SW480 (cell line): ENCODE measurements around the gene ANGPTL8.

Experiments
- DNase-seq: peaks from one replicate; pipeline ENCODE4 v3.0.0-alpha.2; 2016; ENCODE audit warnings: low spot score

The ANGPTL8 gene

DNA sequence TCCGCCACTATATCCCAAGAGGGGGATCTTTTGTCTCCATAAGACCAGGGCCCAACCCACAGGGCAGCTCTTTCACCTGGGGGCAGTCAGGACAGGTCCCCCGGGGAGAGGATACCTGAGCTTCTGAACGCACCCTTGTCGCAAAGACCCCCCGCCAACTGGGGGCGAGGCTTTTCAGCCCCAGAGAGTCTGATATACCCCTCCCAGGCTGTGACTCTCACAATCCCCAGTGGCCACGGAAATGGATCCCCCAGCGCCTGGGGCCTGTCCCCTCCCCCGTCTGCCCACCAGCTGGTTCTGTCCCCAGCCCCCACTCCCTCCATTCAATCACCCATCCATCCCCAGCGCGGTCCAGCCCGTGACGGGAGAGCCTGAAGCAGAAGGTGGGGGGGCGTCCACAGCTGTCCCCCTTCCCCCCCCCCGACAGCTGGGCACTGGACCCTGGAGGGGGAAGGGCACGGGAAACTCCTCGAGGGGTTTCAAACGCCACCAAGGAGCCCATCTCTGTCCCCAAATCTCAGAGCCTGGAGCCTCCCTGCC, 22.1 kb downstream of the ANGPTL8 start:
- no peak for DNase-seq

DNA sequence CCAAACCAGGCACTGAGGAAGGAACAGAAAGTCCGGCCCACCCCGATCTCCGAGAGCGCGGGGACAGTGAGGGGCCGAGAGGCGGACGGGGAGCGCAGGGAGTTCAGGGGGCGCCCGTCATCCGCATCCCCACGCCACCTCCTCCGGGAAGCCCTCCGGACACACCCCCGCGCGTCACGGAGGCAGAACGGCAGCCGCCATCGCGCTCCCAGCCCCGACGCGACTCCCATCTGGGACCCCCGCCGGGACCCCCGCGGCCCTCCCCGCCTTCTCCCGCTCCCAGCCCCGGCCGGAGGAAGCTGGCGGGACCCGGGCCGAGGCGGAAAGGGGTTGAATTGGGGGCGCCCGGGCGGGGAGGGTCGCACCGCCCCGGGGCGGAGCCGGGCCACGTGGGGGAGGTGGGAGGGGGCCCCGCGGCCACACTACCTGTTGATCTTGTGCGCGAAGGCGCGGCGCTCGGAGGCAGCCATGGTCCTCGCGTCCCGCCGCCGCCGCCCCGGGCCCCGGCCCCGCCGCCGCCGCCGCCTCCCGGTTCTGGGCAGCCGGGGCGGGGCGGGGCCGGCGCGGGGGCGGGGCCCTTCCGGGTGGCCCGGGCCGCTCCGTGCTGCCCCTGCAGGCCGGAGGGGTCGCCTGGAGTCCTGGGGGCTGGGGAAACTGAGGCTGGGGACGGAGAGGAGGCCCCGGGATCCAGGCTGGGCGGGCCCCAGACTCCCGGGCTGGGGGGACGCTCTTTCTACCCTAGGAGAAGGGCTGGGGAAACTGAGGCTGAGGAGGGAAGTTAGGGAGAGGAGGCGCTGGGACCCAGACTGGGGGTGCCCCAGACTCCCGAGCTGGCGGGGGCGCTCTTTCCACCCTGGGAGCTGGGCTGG, 22.8 kb downstream of the ANGPTL8 start, which contains the start of gene DOCK6:
Gene DOCK6, minus strand, starts transcription at position 554 of the 869 bp plus-strand sequence. Its CDS starts 84 bp downstream, at position 470.
- DNase-seq = no peak

DNA sequence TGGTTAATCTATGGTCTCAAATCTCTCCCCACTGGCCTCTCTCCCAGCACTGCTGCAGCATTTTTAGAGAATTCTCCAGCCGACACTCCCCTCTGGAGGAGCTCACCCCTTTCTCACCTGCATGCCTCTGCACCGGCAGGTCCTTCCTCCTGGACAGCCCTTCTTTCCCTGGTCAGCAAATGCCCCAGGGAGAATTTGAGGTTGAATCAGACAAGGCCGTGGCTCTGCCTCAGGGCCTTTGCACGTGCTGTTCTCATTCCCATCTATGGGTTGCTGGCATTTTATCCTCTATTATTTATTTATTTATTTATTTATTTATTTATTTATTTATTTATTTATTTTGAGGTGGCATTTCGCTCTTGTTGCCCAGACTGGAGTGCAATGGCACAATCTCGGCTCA, 24.3 kb downstream of the ANGPTL8 start:
- DNase-seq = no peak

DNA sequence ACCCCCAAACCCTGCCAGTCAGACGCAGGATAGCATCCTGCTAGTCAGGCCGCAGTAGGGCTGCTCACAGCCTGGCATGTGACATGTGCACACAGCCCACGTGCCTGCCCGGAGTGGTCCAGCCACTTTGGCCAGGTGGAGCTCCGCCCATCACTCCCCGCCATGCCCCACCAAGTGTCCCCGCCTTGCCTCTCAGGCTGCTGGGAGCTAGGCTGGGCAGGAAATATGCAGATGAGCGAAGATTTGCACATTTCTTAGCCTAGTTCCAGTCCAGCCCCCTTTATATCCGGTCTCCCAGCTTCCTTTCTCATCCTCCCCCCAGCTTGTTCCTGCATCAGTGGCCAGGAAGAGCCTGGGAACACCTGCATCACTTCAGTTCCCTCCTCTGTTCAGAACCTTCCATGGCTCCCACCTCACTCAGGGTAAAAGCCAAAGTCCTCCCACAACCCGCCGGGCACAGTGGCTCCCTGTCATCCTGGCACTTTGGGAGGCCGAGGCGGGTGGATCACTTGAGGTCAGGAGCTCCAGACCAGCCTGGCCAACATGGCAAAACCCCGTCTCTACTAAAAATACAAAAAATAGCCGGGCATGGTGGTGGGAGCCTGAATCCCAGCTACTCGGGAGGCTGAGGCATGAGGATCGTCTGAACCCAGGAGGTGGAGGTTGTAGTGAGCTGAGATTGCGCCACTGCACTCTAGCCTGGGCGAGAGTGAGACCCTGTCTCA, 25.2 kb downstream of the ANGPTL8 start:
- DNase-seq = peak; percentile 62

DNA sequence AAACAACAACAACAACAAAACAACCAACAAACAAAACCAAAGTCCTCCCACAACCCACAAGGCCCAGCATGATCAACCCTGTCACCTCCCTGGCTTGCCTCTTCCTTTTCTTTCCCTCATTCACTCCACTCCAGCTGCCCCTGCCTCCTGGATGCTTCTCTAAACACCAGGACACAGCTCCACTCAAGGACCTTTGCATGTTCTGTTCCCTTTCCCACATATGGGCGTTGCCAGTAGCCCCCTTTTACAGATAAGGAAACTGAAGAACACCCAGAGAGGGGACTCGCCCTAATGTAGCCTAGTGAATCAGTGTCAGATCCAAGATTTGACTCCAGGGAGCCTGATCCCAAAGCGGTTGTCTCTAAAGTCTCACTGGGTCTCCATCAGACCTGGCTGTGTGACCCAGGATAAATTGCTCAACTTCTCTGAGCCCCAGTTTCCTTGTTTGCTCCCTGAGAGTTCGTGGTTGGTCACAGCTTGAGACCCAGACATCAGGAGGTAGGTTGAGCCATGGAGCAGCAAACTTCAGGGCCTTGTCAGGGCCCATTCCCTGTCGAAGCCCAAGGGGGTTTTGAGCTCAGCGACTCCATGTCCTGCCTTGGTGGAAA, 25.9 kb downstream of the ANGPTL8 start:
- DNase-seq = no peak

DNA sequence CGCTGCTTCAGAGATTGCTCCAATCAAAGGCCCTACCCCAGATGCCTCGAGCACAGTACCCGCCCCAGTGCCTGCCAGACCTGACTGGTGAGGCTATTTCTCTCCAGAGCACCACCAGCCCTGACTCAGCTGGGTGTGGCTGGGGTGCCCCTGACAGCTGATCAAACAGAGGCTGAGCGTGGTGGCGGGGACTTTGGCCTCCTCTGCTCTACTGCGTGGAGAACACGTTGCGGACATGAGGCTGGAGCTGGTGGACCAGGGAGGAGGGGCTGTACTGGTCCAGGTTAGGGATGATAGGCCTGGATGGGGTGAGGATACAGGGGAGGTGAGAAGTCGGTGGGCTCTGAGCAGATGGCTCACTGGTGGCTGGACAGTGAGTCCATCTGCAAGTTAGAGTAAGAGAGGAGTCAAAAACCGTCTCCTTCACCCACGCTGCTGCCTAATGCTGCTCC, 26.4 kb downstream of the ANGPTL8 start:
- peak; percentile 95 for DNase-seq

DNA sequence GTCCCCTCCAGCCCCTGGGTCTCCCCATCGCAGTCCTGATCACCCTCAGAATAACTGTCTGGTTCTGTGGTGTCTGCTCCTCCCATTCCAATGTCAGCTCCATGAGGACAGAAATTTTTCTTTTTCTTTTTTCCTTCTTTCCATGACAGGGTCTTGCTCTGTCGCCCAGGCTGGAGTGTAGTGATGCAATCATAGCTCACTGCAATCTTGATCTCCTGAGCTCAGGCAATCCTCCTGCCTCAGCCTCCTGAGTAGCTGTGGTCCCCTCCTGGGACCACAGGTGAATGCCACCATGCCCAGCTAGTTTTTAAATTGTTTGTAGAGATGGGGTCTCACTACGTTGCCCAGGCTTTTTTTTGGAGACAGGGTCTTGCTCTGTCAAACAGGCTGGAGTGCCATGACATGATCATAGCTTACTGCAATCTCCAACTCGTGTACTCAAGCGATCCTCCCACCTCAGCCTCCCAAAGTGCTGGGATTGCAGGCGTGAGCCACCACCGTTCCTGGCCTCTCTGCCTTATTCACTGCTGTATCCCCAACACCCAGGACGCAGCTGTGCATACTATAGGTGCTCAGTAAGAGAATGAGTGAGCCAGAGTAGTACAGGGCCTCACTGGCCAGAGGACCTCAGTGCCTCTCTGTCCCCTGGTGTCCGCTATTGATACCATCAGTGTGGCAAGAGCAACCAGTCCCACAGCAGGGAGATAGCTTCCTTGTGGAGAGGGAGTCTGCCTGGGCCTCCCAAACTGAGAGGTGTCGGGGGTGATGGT, 28.1 kb downstream of the ANGPTL8 start:
- DNase-seq = no peak

DNA sequence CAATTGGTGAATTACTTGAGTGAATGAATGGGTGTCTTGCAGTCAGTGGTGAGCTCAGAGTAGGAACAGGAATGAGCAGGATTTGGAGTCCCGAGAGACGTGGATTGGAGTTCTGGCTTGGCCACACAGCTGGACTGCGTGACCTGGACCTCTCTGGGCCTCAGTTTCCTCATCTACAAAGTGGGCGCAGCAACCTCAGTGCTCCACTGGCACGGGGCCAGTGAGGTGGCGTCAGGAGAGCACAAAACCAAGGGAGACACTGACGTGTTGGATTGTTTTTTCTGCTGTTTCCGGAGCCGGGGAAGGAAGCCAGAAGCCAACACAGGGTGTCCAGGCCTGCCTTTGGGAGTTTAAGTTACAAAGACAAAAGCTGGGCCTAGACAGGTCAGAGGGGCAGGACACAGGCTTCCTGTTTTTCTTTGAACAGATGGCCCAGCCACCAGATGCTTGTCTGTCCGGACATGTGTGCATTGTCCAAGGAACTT, 29.4 kb downstream of the ANGPTL8 start:
- no peak for DNase-seq

DNA sequence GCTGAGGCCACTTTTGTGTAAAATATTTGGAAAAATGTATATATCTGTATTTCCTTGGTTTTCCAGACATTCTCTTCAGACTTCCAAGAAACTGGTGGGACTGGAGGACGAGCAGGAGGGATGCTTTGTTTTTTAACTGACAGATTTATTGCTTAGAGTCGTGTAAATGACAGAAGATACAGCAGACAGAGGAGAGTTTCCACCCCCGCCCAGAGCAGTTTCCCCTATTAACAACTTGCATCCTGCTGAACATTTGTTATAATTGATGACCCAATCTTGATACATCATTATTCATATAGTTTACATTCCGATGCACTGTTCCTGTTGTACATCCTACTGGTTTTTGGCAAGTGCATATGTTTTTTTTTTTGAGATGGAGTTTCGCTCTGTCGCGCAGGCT, 30.0 kb downstream of the ANGPTL8 start:
- DNase-seq = no peak

DNA sequence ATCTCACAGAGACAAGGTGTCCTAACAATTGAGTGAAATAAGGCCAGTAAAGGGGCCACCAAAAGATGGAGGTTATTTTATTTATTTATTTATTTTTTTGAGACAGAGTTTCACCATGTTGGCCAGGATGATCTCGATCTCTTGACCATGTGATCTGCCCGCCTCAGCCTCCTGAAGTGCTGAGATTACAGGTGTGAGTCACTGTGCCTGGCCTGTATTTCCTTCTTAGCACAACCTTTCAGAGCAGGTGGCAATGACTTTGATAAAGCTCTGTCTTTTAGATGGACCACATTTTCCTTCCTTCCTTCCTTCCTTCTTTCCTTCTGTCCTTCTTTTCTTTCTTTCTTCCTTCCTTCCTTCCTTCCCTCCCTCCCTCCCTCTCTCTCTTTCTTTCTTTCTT, 33.9 kb downstream of the ANGPTL8 start:
- DNase-seq = no peak

DNA sequence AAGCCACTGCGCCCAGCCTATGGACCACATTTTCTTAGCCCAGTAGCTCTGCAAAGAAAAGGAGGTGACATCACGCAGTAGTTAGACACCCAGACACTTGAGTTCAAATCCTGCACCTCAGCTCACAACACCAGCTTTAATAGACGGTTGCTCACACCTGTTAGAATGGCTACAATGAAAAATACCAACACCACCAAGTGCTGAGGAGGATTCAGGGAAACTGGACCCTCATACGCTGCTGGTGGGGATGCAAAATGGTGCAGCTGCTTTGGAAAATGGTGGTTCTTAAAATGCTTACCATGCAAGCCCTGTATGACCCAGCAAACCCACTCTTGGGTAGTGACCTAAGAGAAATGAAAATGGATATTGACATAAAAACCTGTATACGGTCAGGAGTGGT, 34.6 kb downstream of the ANGPTL8 start:
- DNase-seq = no peak

DNA sequence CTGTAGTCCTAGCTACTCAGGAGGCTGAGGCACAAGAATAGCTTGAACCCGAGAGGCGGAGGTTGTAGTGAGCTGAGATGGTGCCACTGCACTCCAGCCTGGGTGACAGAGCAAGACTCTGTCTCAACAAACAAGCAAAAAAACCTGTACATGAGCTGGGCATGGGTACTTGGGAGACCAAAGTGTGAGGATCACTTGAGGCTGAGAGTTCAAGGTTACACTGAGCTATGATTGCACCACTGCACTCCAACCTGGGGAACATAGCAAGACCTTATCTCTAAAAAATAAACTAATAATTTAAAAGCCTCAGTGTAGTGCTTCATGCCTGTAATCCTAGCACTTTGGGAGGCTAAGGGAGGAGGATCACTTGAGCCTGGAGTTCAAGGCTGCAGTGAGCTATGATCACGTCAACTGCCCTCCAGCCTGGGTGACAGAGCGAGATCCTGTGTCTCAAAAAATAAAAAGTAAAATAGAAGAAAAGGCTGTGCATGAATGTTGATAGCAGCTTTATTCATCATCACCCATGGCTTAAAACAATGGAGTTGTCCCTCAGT, 35.2 kb downstream of the ANGPTL8 start:
- no peak for DNase-seq

DNA sequence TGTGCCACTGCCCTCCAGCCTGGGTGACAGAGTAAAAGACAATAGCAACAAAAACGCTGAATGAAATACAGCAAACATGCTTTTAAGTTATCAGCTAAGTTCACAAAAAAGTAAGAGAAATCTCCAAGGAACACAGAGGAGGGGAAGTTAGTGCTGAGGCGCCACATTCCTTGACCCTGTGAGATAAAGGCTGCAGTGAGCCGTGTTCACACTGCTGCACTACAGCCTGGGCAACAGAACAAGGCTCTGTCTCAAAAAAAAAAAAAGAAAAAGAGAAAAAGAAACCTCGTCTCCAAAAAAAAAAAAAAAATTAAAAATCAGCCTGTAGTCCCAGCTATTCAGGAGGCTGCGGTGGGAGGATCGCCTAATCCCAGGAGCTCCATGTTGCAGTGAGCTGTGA, 39.3 kb downstream of the ANGPTL8 start:
- no peak for DNase-seq

DNA sequence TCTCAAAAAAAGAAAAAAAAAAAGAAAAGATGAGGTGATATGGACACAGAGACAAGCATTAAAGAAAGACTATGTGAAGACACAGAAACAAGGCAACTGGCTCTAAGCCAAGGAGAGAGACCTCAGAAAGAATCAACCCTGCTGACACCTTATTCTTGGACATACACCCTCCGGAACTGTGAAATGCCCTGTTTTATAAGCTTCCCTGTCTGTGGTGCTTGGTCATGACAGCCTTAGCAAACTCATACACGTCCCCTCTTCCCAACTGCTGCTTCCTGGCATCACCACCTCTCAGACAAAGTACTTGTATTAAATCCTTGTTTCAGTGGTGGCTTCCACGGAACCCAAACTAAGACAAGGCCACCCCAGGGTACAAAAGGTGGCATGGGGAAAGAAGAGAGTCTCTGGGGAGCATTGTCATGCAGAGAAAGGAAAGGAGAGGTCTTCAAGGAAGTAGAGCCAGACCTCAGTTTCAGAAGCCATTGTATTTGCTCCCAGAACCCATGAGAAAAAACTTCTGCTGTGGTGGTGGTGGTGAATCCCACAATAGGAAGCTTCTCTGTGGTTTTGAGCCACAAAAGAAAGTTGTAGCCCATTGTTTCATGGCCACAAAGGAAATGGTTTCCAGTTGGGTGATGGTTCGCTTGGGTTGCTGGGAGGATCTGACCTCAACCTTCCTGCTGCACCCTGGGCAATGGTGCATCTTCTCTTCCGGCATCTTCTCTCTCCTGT, 40.3 kb downstream of the ANGPTL8 start:
- peak; percentile 75 for DNase-seq

DNA sequence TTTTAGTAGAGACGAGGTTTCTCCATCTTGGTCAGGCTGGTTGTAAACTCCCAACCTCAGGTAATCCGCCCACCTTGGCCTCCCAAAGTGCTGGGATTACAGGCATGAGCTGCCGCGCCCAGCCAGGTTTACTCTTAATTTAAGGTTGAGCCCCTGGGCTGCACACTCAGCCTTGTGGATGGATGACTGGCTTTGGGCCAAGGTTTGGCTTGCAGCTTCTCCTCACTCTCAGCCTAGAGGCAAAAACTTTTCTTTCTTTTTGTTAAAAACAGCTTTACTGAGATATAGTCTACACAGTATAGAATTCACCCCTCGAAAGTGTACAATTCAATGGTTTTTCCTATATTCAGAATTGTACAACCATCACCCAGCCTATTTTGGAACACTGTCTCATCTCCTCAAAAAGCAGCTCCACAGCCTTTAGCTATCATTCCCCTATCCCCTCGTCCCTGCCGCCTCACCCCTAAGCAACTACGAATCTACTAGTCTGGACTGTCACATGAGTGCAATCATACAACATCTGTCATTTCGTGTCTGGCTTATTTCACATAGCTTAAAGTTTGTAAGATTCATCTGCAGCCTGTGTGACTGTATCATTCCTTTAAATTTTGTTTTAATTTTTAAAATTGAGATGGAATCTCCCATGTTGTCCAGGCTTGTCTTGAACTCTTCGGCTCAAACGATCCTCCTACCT, 42.1 kb downstream of the ANGPTL8 start:
- DNase-seq = no peak

DNA sequence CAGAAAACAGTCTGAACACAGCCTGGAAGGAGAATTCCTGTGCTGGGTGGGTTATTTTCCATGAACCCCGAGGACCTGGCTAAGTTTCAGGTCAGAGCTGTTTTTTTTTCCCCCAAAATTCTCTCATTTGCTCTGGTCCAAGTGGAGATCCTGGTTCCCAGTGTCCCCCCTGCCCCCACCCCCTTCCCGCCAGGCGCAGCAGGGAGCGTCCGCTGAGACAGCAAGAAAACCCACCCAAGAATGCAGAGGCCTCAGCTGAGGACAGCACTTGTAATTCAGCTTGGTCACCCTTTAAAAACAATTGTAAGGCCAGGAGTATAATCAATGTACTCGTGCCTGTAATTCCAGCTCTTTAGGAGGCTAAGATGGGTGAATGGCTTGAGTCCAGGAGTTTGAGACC, 45.1 kb downstream of the ANGPTL8 start:
- DNase-seq = no peak

DNA sequence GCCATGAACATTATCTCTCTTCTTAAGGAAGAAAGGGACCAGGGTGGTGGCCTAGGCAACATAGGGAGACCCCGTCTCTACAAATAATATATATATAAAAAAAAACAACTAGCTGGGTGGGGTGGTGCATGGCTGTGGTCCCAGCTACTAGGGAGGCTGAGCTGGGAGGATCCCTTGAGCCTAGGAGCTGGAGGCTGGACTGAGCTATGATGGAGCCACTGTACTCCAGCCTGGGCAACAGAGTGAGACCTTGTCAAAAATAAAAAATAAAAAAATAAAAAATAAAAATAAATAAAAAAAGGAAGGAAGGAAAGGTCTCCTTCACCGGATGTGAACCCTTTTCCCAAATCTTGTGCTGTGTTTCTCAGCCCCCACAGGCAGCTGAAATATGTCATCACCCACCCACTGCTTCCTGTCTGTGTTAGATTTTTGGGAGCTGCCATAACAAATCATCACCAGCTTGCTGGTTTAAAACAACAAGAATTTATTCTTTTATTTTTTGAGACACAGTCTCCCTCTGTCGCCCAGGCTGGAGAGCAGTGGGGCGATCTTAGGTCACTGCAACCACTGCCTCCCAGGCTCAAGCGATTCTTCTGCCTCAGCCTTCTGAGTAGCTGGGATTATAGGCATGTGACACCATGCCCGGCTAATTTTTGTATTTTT, 47.0 kb downstream of the ANGPTL8 start:
- DNase-seq = no peak

DNA sequence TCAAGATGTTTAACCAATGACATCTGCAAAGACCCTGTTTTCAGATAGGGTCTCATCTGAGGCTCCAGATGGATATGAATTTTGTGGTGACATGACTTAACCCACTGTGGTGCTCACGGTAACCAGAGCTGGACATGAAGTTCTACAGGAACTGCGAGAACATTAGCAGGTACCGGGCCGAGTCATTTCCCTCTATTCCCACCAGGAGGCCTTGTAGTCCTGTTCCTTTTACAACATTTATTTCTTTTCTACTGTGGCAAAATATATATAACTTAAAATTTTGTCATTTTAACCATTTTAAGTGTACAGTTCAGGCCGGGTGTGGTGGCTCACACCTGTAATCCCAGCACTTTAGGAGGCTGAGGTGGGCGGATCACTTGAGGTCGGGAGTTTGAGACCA, 48.9 kb downstream of the ANGPTL8 start:
- DNase-seq = no peak

DNA sequence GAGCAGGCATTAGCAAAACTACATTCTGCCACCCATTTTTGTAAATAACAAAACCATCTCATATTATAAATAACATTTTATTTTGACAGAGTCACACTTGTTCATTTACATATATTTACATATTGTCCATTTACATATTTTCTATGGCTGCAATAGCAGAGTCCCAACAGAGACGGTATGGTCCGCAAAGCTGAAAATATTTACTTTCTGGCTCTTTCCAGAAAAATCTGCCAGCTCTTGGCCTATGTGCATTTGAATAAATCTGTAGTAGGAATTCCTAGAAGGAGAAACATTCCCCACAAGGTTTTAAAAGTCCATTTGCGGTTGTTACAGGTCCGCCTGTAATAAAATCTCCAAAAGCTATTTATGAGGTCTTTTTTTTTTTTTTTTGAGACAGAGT, 50.8 kb downstream of the ANGPTL8 start:
- DNase-seq = no peak
